Gastroesophageal sphincter (tissue), 4 donors: ENCODE measurements around the gene PDXP. TPM values are rescaled to one million over a fixed set of nuclear protein-coding genes. Genes with fewer than 3 reads are reported as not detected.
A peak's percentile ranks its signal among the peaks of the same experiment; 100 is the strongest.

Source experiments
- ATAC-seq: fragments of 150-250 bp; one replicate; pipeline ENCODE4 v1.9.1; 2016; ENCODE audit warnings: mild to moderate bottlenecking, moderate library complexity
- H3K27ac ChIP-seq, 4 donors: fragments of 200-600 bp; sonication (generic) in 3 of 4; 1 replicate in 3 of 4; 2 replicates in 1 of 4; pipeline ENCODE4 v1.5.1; 2016 to 2019
- H3K27me3 ChIP-seq: fragments of 200-600 bp; sonication (generic); one replicate; pipeline ENCODE4 v1.5.1; 2019
- H3K36me3 ChIP-seq, 2 donors: fragments of 200-600 bp; sonication (generic); one replicate each; pipeline ENCODE4 v1.5.1; 2019; ENCODE audit warnings: control low read depth in 1 of 2
- H3K4me1 ChIP-seq, 3 donors: fragments of 200-600 bp; sonication (generic); 1 replicate in 2 of 3; 2 replicates in 1 of 3; pipeline ENCODE4 v1.5.1; 2016 to 2019; ENCODE audit warnings: control low read depth in 2 of 3
- H3K4me3 ChIP-seq, 2 donors: fragments of 200-600 bp; sonication (generic); one replicate each; pipeline ENCODE4 v1.5.1; 2019; ENCODE audit warnings: mild to moderate bottlenecking in 1 of 2, moderate library complexity in 1 of 2
- H3K9me3 ChIP-seq, 3 donors: fragments of 200-600 bp; sonication (generic); one replicate each; pipeline ENCODE4 v1.5.1; 2017 to 2019; ENCODE audit warnings: control low read depth in 2 of 3
- EP300 ChIP-seq: sonication (generic); formaldehyde crosslinking; IDR thresholded peaks from one replicate; pipeline ENCODE4 v1.6.1; 2017; ENCODE audit warnings: antibody characterized with exemption, mild to moderate bottlenecking
- POLR2A ChIP-seq, 2 donors: fragments of 450-650 bp; IDR thresholded peaks; one replicate each; pipeline ENCODE4 v1.6.1; 2017; ENCODE audit warnings: antibody characterized with exemption in 2 of 2, mild to moderate bottlenecking in 2 of 2, moderate library complexity in 1 of 2
- POLR2AphosphoS5 ChIP-seq: sonication (generic); formaldehyde crosslinking; IDR thresholded peaks from one replicate; pipeline ENCODE4 v1.6.1; 2017; ENCODE audit warnings: antibody characterized with exemption
- WGBS, 2 donors: methylation state at CpG; one replicate each; pipeline ENCODE4 v1.1.5; 2018; ENCODE audit warnings: low coverage in 1 of 2; 5-methylcytosine and 5-hydroxymethylcytosine counted together
- total RNA-seq, 4 donors: library from RNA; depleted of rRNA; stranded (reverse); fragments of >200 nt; gene quantifications; one replicate each; pipeline ENCODE4 v1.1.0, GENCODE V29; 2016
- TF ChIP-seq, protein P1 (sequence below), 4 experiments: fragments of 200-600 bp in 2 of 4; fragments of 450-650 bp in 2 of 4; sonication (generic) in 1 of 4; IDR thresholded peaks; one replicate each; pipeline ENCODE4 v1.5.1; 2017 to 2019; ENCODE audit warnings: antibody characterized with exemption in 4 of 4, mild to moderate bottlenecking in 2 of 4, moderate library complexity in 2 of 4

The PDXP gene
- total RNA-seq, 4 donors from 2014 or later, result 9.2 to 19.3 (median 17.2) TPM

DNA sequence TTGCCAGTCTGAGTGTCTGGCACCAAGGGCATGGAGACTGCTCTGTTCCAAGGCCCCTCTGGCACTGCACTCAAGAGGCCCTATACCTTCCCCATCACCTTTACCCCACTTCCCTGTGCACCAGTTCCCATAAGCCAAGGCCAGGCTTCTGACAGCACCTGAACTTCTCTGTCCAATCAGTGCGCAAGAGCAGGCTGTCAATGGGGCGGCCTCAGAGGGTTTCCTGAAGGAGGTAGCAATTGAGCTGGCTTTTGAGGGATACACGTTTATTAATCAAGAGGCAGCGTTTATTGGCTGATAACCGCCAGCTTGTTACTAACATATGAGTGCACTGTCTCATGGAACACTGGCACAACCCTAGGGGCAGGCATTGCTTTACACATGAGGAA lies 17.0 kb upstream of the PDXP start:
- ATAC-seq, result no peak
- WGBS, 2 donors, result 88% methylated on average over 3 of the region's 5 CpGs; no CpG with 5 or more reads in 1 of the 2 donors
- no peaks in the 10 kb centered on the region for H3K9me3 ChIP-seq
- no peak overlapping the region for H3K4me3 ChIP-seq
- H3K4me1 ChIP-seq, result peaks cover 0 to 52% (median 22%) of the 10 kb centered on the region in 3 donors
- peaks cover 37% of the 10 kb centered on the region for H3K27me3 ChIP-seq
- peaks cover 0 to 11% of the 10 kb centered on the region in 2 donors for H3K36me3 ChIP-seq
- no peak overlapping the region for H3K27ac ChIP-seq
- TF ChIP-seq POLR2AphosphoS5, result no peak
- TF ChIP-seq, protein P1, sequence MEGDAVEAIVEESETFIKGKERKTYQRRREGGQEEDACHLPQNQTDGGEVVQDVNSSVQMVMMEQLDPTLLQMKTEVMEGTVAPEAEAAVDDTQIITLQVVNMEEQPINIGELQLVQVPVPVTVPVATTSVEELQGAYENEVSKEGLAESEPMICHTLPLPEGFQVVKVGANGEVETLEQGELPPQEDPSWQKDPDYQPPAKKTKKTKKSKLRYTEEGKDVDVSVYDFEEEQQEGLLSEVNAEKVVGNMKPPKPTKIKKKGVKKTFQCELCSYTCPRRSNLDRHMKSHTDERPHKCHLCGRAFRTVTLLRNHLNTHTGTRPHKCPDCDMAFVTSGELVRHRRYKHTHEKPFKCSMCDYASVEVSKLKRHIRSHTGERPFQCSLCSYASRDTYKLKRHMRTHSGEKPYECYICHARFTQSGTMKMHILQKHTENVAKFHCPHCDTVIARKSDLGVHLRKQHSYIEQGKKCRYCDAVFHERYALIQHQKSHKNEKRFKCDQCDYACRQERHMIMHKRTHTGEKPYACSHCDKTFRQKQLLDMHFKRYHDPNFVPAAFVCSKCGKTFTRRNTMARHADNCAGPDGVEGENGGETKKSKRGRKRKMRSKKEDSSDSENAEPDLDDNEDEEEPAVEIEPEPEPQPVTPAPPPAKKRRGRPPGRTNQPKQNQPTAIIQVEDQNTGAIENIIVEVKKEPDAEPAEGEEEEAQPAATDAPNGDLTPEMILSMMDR (IDR thresholded peaks at IDR 0.05), result no peak

DNA sequence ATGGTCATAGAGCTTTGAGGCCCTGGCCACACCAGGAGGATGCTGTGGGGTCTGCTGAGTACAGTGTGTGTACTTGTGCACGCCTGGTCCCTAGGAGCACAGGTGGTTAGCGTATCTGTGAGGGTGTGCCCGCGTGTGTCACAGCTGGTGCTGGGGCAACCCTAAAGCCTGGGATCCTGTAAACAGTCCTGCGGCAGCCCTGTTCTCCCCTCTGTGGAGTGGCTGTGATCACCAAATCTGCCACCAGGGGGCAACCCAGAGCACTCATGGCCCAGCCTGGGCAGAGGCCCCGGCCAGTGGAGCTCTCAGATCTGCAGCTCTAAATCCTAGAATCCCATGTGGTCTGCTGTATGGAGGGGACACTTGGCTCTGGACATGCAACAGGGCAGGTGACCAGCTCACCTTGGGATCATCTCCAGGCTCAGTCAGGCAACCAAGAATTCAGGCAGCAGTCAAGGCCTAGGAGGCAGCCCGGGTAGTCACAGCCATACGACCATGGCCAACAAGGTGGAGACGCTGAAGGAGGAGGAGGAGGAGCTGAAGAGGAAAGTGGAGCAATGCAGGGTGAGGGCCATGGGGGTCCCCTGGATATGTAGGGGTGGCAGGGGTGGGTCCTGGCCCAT lies 15.2 kb upstream of the PDXP start:
- no peak overlapping the region for H3K27ac ChIP-seq
- H3K36me3 ChIP-seq, result peaks cover 0 to 11% of the 10 kb centered on the region in 2 donors
- H3K4me1 ChIP-seq, result peaks cover 0 to 50% (median 22%) of the 10 kb centered on the region in 3 donors
- TF ChIP-seq, protein P1 (IDR thresholded peaks at IDR 0.05), result peak in 3 of 4 experiments; percentile 92 to 94 (median 92)
- TF ChIP-seq POLR2AphosphoS5, result no peak
- no peak overlapping the region for H3K4me3 ChIP-seq
- peaks cover 37% of the 10 kb centered on the region for H3K27me3 ChIP-seq
- peak; percentile 79 for ATAC-seq
- H3K9me3 ChIP-seq, result no peaks in the 10 kb centered on the region
- WGBS, 2 donors, result 80% methylated on average over 2 of the region's 9 CpGs; no CpG with 5 or more reads in 1 of the 2 donors

DNA sequence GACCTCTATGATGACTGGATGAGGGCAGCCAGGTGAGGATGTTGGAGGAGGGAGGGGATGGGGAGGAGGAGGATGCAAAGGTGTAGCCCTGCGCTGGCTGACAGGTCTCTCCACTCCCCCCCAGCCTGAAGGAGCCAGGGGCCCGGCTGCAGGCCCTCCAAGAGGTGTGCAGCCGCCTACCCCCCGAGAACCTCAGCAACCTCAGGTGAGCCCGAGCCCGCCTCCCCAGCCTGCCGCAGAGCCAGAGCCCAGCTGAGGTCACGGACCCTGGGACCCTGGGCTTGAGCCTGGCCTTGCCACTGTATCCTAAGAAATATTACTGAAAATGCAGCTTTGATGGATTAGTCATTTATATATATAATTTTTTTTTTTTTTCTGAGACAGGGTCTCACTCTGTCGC lies 11.2 kb upstream of the PDXP start:
- ATAC-seq, result no peak
- Histone ChIP-seq H3K4me3 (no peak overlapping the region), H3K36me3 (peaks cover 0 to 28% of the 10 kb centered on the region in 2 donors), H3K4me1 (peaks cover 0 to 21% (median 8%) of the 10 kb centered on the region in 3 donors), H3K27ac (peak overlapping the region in 1 of 4 donors; percentile 69), H3K9me3 (no peaks in the 10 kb centered on the region), H3K27me3 (peaks cover 3% of the 10 kb centered on the region)
- no peak for TF ChIP-seq POLR2A (IDR thresholded peaks at IDR 0.05)
- TF ChIP-seq, protein P1 (IDR thresholded peaks at IDR 0.05), result no peak
- no peak for TF ChIP-seq POLR2AphosphoS5
- TF ChIP-seq EP300, result no peak
- WGBS, 2 donors, result 89 to 100% methylated on average over 1 to 7 of the region's 9 CpGs

DNA sequence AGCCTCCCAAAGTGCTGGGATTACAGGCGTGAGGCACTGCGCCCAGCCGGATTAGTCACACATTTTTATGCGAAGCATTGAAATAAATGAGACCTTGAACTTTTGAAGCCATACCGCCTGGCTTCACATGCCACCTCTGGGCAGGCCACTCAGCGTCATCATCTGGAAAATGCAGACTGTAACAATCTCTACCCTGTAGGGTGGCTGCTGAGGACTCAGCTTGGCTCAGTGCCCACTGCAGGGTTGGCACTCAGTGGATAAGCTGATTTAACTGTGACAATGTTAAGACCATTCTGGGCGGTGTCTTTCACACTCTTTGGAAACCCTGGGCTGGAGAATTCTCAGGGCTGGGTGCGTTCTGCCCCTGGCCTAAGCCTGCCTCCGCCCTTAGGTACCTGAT lies 10.6 kb upstream of the PDXP start:
- WGBS, 2 donors, result 77% methylated on average over 2 of the region's 9 CpGs; no CpG with 5 or more reads in 1 of the 2 donors
- ATAC-seq, result peak; percentile 47

More for the DNA sequence above, 10.6 kb upstream of the PDXP start:
- Histone ChIP-seq H3K27ac (peak overlapping the region in 1 of 4 donors; percentile 69), H3K4me1 (peaks cover 0 to 17% (median 6%) of the 10 kb centered on the region in 3 donors), H3K9me3 (no peaks in the 10 kb centered on the region), H3K4me3 (no peak overlapping the region), H3K27me3 (no peaks in the 10 kb centered on the region), H3K36me3 (peaks cover 0 to 29% of the 10 kb centered on the region in 2 donors)
- peak; percentile 72 for TF ChIP-seq POLR2AphosphoS5
- TF ChIP-seq, protein P1 (IDR thresholded peaks at IDR 0.05), result no peak
